MM.1S (cell line): Measurements from ENCODE around the gene SHISAL2A.

Source experiments
- CTCF ChIP-seq: fragments of 300-600 bp; sonication (generic); IDR thresholded peaks from 2 replicates; pipeline ENCODE4 v1.5.1; 2016; ENCODE audit warnings: antibody characterized with exemption, low read length, mixed read lengths
- EZH2 ChIP-seq: fragments of 300-600 bp; sonication (generic); optimal IDR thresholded peaks from 2 replicates; pipeline ENCODE3; 2017; ENCODE audit warnings: low read depth, mild to moderate bottlenecking, antibody characterized with exemption, low read length, mixed read lengths

GRCh38 chr1:52631759-52632331 is 1.1 kb upstream of the SHISAL2A start:
- TF ChIP-seq CTCF (no peak), EZH2 (no peak)
